AG09319 (cell line): Measurements from ENCODE around the gene SLF1.

Source experiments
- DNase-seq: peaks from one replicate; pipeline ENCODE4 v3.0.0-alpha.2; 2010; ENCODE audit warnings: low read depth; ENCODE audit errors: extremely low read depth
- TF ChIP-seq, protein P1 (sequence below): IDR thresholded peaks from 2 replicates; pipeline ENCODE4 v1.5.1; 2011; ENCODE audit warnings: low read depth, mild to moderate bottlenecking, inconsistent platforms, low read length, moderate library complexity

Gene SLF1

DNA sequence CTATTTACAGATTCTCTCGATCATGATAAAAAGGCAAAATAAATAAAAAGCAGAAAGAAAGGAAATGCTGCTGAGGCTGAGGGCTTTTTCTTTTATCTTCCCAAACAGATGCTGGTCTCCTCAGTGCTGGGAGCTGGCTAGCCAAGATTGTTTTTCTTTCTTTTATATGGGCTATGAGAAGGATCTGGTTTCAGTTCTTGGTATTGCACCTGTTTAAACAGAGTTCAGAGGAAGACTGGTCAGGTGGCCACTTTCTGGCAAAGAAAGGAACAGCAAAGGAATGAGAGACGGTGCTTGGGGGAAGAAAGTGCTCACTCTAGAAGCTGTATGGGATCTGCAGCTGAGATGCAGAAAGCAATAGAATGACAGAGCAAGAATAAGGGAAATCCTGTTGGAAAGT lies 88.9 kb downstream of the SLF1 start:
- TF ChIP-seq, protein P1, sequence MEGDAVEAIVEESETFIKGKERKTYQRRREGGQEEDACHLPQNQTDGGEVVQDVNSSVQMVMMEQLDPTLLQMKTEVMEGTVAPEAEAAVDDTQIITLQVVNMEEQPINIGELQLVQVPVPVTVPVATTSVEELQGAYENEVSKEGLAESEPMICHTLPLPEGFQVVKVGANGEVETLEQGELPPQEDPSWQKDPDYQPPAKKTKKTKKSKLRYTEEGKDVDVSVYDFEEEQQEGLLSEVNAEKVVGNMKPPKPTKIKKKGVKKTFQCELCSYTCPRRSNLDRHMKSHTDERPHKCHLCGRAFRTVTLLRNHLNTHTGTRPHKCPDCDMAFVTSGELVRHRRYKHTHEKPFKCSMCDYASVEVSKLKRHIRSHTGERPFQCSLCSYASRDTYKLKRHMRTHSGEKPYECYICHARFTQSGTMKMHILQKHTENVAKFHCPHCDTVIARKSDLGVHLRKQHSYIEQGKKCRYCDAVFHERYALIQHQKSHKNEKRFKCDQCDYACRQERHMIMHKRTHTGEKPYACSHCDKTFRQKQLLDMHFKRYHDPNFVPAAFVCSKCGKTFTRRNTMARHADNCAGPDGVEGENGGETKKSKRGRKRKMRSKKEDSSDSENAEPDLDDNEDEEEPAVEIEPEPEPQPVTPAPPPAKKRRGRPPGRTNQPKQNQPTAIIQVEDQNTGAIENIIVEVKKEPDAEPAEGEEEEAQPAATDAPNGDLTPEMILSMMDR, result no peak
- DNase-seq, result no peak

DNA sequence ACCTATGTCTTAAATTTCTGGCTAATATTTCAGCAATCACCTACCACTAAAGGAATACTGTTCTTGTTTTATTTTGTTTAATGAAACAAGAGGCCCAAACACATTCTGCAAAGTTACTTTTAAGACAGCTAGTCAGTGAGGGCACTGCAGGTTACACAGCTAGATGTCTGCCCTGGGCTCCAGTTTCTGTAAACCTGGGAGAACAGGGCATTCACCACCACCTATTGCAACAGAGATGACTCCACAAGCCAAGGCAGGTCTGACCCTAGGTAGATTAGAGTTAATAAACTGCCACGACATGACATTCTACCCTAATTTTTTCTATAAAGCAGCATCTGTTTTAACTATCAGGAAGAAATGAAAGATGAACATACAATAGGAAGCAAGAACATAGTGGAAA lies 90.8 kb downstream of the SLF1 start:
- DNase-seq, result no peak
- TF ChIP-seq, protein P1, result no peak

DNA sequence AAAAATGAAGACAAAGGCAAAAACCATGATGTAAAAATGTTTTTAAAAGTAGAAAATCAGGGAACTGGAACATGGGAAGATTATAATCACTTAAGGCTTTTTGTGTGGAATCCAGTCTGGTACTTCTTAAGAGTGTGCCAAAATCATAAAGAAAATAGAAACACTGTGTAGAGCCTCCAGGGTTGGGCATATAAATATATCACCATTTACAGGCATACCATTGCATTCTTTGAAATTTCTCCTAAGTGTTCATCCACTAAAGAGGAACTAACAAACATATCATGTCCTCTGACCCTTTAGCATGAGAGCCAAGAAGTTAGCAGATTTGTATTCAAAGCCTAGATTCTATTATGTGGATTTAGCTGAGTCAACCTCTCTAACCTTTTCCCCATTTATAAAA lies 93.3 kb downstream of the SLF1 start:
- no peak for DNase-seq
- TF ChIP-seq, protein P1, result no peak

DNA sequence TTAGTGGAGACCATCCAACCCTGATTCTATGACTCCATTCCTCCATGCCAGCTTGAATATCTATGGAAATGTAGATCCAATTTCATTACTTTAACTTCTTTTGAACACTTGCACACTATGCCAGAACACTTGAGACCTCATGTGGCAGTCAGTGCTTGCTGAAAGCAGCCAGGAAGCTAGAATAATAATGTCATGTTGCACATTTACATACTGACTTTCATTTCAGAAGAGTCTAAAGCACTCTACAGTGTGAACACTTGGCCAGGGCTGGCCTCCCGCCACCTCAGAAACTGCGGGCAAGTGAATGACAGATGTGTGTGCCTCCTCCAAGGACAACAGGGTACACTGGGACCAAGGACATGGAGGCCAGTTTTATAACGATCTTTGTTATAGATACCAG lies 97.3 kb downstream of the SLF1 start:
- DNase-seq, result no peak
- TF ChIP-seq, protein P1, result no peak

GRCh38 chr5:94725142-94725541 lies 106.7 kb downstream of the SLF1 start:
- TF ChIP-seq, protein P1, result no peak
- no peak for DNase-seq

DNA sequence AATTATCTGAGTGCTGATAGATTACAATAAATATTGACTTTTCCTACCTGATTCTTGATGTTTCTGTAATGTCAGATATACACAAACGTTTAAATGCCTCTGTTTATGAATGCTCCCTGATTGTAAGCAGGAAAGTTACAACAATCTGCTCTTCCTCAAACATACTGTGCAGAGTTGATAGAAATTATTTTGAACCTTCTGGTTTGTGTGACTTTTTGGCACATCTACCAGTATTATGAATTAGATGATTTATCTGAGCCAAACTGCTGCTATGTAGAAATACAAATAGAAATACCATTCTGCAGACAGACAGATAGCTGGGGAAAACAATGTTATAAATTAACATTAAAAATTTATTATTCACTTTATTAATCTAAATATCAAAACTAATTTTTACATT lies 113.0 kb downstream of the SLF1 start:
- TF ChIP-seq, protein P1, result no peak
- no peak for DNase-seq

DNA sequence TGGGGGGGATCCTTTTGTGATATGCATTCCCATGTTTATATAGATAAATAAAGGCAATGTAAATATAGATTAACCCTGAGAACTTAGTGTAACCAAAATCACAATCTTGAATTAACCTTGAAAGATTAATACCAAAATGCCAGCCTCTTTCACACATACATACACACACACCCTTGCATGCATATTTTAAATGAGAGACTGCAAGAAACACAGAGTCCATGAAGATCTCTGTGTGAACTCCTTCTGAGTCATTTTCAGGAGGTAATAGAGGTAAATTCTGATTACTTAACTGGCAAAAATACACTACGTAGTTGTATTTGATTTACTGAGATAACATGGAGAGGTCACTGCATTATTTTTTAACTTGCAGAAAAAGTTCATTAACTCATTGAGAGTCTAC lies 118.0 kb downstream of the SLF1 start:
- TF ChIP-seq, protein P1, result no peak
- DNase-seq, result no peak
